HuH-7.5 (cell line): ENCODE data around the gene SLC25A10.

Source experiments
- DNase-seq: peaks from one replicate; pipeline ENCODE4 v3.0.0; 2011; ENCODE audit warnings: low spot score

Gene SLC25A10

GRCh38 chr17:81687770-81688541, 24.1 kb upstream of the SLC25A10 start:
- no peak for DNase-seq

- DNase-seq: no peak
Observed at GRCh38 chr17:81688616-81689015, 23.5 kb upstream of the SLC25A10 start.

- no peak for DNase-seq
Observed at GRCh38 chr17:81690066-81690465, 22.0 kb upstream of the SLC25A10 start.

- no peak for DNase-seq
Observed at GRCh38 chr17:81690549-81690948, 21.5 kb upstream of the SLC25A10 start.

GRCh38 chr17:81691196-81691595, 20.9 kb upstream of the SLC25A10 start:
- no peak for DNase-seq

- DNase-seq: no peak
Observed at GRCh38 chr17:81691608-81692007, 20.5 kb upstream of the SLC25A10 start.

- peak; percentile 65 for DNase-seq
Observed at GRCh38 chr17:81693509-81694210, 18.4 kb upstream of the SLC25A10 start.

- DNase-seq: no peak
Observed at GRCh38 chr17:81694810-81695209, 17.3 kb upstream of the SLC25A10 start.

- DNase-seq: no peak
Observed at GRCh38 chr17:81695211-81695610, 16.9 kb upstream of the SLC25A10 start.

- no peak for DNase-seq
Observed at GRCh38 chr17:81695801-81696200, 16.3 kb upstream of the SLC25A10 start.

- no peak for DNase-seq
Observed at GRCh38 chr17:81696218-81696941, 15.7 kb upstream of the SLC25A10 start.

GRCh38 chr17:81697261-81698044, 14.6 kb upstream of the SLC25A10 start:
- no peak for DNase-seq

GRCh38 chr17:81700353-81701287, 11.5 kb upstream of the SLC25A10 start:
- no peak for DNase-seq

GRCh38 chr17:81701288-81702071, 10.6 kb upstream of the SLC25A10 start:
- peak; percentile 59 for DNase-seq

- DNase-seq: peak; percentile 97
Observed at GRCh38 chr17:81702934-81703746, 8.9 kb upstream of the SLC25A10 start, which contains the start of gene MRPL12. TSS of gene MRPL12 (plus strand) at chr17:81703367. CDS start at chr17:81703502, 135 bp downstream.

- DNase-seq: no peak
Observed at GRCh38 chr17:81703747-81704654, 8.1 kb upstream of the SLC25A10 start.

- DNase-seq: no peak
Observed at GRCh38 chr17:81705518-81706231, 6.4 kb upstream of the SLC25A10 start.
